Right forelimb (tissue), 1 donor: ENCODE data around the gene ZNF136.

Experiments
- DNase-seq: peaks from one replicate; pipeline ENCODE4 v3.0.0-alpha.2; 2018

The ZNF136 gene

DNA sequence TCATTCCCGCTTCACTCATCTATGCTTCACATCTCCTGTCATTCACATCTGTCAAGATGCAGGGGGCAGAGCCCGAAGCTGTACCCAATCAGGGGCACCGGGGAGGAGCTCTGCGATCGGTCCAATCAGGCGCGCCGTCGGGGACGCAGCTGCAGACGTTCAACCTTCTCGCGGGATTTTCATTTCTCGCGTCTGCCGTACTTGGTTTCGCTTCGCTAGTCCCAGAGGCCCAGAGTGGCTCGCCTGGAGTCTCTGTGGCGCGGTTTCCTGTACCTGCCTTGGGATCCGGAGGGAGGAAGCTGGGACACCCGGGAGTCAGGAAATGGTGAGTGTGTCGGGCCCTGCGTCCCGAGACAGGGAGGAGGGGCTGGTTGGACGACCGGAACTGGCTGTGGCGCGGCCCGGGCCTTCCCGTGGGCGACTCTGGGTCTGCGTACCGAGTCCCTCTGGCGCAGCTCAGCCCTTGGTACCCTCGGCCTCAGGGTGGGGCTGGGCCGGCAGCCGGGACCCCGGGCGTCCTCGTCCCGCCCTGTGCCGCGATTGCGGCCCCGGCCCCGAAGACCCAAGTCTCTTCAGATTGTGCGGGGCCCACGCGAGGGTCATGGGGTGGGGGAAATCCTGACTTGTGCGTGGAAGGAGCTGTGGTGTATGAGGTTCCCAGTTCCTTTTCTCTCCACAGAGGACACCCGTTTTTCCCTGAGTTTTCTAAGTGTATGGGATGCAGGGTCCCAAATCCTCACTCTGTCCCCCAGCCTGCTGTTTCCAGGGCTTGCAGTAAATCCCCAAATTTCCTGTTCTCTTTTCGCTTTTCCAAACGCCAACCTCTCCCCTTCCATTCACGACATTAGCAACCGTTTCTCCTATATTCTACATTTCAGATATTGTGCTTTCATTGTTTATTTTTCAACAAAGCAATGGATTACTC, at the start of gene ZNF136:
ZNF136 (plus strand) TSS at position 215 of the 925 bp plus-strand sequence; CDS start at position 323, 108 bp downstream.
- peak; percentile 95 for DNase-seq

DNA sequence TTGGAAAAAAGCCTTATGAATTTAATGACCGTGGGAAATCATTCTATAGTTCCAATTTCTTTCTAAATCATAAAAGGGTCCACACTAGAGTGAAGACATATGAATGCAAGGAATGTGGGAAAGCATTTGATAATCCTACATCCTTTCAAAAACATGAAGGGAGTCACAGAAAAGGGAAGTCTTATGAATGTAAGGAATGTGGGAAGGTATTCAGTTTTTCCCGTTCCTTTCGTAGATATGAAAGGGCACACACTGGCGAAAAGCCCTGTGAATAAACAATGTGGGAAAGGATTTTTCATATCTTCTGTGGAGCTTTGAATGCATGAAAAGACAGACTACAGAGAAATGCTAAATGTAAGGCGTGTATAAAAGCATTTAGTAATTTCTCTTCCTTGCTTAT, 49.8 kb upstream of the ZNF136 start:
- no peak for DNase-seq

DNA sequence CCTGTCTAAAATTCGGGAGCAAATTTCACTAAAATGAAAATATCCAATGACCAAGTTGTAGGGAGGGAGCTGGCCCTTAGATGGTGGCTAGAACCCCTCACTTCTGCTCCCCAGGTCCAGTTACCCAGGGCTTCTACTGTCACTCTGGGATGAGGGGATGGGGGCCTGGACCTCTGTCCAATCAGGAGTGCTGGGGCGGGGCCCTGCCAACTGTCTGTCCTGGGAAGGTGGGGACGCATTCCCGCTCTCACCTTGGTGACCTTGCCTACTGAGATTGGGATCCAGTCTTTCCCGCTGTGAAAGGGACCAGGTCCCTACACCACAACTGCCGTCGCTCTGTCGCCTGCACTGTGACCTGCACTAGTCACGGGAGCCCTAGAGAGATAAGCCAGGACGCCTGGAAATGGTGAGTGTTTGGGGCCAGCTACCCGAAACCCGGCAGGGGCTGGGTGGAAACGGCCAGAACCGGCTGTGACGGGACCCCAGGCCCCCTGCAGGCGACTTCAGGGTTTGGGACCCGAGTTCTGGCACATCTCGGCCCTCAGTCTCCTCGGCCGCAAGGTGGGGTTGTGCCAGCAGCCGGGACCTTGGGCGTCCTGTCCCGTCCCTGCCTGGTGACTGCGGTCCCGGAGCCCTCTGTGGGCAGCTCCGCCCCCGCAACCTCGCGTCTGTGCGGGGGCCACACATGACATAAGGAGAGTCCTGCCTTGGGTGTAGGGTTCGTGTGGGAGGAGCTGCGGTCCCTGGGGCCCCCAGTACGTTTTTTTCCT, 45.5 kb upstream of the ZNF136 start:
- DNase-seq = no peak

DNA sequence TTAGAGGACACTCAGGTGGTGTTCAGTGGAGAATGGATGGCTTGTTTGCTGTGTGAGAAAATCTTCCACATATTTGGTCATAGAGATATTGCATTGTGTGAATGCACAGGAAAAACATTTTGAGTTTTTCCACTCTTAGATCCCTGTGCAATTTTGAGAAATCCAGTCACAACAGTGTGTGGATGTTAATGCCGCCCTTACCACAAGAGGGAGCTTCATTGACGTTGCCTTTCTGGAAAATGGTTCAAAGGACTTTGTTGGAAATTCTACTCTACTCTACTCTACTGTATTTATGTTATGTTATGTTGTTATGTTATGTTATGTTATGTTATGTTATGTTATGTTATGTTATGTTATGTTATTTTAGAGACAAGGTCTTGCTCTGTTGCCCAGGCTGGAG, 36.2 kb upstream of the ZNF136 start:
- no peak for DNase-seq

DNA sequence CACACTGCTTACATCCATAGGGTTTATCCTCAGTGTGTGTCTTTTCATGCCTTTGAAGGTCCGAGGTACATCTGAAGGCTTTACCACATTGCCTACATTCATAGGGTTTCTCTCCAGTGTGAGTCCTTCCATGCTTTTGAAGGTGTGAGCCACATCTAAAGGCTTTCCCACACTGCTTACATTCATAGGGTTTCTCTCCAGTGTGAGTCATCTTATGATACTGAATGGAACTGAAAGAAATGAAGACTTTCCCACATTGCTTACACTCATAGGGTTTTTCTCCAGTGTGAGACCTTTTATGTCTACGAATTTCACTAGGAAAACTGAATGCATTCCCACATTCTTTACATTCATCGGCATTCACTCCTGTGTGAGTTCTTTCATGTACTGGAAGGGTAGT, 29.8 kb upstream of the ZNF136 start:
- no peak for DNase-seq

DNA sequence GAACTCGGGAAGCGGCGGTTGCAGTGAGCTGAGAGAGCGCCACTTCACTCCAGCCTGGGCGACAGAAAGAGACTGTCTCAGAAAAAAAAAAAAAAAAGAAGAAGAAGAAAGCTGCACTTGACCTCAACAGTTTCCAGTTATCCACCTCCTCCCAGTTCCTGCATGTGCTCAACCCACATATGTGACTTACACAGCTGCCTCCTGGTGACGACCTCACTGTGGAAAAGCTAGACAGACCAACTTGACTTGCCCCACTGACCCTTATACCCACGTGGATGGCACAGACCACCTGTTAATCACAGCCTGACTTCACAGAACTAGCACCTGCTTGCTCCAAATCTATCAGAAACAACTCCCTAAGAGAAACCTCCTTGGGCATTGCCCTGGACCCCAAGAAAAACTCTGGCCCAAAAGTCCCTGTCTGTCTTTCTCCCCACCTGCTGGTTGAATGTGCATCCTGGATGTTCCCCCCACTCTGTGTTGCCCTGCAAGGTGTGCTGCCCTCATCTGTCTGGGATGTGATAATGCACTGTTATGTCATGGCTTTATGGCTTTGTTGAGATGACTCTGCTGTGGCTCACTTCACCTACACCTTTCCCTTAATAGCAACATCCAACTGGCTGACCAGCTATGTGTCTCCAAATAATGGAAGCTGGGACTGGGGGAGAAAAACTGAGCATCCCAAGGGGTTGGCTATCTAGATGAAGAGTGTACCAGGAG, 25.5 kb upstream of the ZNF136 start:
- DNase-seq = no peak

DNA sequence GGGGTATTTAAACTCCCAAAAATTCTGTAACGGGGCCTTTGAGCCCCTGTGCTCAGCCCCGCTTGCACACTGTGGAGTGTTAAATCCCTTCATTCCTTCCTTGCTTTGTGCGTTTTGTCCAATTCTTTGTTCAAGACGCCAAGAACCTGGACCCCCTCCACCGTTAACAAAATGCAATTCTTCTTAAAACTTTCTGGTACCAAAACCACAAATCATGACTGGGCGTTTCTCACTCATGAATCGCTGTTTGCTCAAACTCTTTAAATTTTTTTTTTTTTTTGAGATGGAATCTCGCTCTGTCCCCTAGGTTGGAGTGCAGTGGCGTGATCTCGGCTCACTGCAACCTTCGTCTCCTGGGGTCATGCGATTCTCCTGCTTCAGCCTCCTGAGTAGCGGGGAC, 23.6 kb upstream of the ZNF136 start:
- DNase-seq = no peak

DNA sequence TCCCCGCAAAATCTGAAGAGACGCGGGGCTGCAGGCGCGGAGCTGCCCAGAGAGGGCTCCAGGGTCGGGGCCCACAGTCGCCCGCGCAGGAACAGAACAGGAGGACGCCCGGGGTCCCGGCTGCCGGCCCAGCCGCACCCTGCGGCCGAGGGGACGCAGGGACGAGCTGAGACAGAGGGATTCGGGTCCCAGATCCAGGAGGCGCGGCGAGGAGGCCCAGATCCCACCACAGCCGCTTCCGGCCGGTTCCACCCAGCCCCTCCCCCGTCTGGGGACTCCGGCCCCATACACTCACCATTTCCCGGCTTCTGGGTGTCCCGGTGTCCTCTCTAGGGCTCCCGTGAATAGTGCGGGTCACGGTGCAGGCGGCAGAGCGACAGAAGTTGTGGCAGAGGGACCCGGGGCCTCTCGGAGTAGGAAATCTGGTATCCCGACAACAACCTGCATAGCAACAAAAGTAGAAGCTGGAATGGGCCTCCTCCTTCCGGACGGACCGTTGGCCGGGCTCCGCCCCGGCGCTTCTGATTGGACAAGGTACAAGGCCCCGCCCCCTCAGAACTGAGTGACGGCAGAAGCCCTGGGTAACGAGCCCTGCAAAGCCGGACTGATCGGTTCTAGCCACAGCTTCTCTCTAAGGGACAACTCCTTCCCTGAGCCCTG, 22.9 kb upstream of the ZNF136 start, which contains the start of gene ZNF20:
ZNF20 (minus strand) TSS at position 466 of the 660 bp plus-strand sequence; CDS start at position 298, 168 bp downstream.
- peak; percentile 96 for DNase-seq

DNA sequence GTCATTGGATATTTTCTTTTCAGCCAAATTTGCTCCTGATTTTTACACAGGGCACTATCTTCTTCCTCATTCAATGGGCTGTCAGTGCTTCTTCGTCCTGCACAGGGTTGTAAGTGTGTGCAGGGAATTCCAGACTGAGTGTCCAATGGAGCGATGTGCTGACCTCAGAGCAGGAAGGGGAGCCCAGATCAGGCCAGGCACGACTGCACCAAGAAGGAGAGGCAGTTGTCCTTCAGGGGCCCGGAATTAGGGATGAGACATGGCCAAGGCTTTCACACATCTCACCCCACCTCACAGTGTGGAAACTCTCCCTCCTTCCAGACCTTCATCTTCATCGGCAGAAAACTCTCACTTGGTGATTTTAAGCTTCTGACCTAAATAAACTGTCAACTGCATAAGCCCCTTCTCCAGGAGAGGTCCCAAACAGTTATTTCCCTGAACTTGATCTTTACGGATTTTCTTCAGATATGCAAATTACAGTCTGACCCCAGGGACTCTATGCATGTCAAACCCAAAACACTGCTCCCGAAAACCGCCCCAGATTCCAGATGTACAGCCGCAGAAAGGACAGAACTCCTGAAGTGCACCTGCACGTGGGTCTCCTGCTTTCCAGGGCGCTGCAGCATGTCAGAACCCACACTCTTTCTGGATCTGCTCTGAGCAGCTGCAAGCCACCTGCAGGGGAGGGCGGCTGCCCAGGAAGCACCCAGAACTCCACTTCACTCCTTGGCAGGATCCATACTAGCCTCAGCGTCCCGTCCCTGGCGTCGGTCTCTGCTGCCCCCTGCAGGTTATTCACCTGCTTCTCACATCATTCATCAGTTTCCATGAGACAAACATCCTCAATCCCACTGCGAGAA, 22.1 kb upstream of the ZNF136 start:
- peak; percentile 93 for DNase-seq

DNA sequence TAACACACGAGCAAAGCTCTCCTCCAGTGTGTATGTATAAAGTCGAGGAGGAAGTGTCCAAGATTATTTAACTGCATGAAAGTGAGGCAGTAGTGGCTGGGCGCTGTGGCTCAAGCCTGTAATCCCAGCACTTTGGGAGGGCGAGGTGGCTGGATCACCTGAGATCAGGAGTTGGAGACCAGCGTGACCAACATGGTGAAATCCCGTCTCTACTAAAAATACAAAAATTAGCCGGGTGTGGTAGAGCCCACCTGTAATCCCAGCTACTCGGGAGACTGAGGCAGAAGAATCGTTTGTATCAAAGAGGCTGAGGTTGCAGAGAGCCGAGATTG, 21.5 kb upstream of the ZNF136 start:
- no peak for DNase-seq

DNA sequence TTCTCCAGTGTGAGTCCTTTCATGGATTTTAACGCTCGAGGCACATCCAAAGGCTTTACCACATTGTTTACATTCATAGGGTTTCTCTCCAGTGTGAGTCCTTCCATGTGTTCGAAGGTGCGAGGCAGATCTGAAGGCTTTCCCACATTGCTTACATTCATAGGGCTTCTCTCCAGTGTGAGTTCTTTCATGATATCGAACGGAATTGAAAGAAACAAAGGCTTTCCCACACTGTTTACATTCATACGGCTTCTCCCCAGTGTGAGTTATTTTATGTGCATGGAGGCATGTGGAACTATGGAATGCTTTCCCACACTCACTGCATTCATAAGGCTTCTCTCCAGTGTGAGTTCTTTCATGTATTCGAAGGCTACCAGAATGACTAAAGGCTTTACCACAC, 17.5 kb upstream of the ZNF136 start:
- no peak for DNase-seq

DNA sequence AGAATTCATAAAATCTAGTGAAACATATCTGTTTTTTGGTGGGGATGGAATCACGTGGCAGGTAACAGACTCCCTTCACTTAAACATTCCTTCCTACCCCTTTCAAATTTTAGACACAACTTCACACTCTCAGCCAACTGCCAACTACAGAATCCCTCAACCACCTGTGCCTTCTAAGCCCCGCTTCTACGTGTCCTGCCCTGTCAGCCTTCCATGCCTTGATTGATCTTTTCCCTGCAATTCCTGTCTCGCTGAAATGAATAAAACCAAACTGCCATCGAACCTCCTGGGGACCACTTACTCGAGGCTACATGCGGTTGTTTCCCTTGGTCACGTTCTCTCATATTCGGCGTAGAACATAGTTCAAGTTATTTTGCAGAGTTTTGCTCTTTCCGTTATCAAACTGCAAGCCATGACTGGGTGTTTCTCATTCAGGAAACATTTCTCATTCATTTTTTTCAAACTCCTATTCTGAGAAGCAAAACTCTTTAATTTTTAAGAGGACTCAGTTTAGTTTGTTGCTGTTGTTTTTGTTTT, 7.5 kb upstream of the ZNF136 start:
- DNase-seq = no peak

DNA sequence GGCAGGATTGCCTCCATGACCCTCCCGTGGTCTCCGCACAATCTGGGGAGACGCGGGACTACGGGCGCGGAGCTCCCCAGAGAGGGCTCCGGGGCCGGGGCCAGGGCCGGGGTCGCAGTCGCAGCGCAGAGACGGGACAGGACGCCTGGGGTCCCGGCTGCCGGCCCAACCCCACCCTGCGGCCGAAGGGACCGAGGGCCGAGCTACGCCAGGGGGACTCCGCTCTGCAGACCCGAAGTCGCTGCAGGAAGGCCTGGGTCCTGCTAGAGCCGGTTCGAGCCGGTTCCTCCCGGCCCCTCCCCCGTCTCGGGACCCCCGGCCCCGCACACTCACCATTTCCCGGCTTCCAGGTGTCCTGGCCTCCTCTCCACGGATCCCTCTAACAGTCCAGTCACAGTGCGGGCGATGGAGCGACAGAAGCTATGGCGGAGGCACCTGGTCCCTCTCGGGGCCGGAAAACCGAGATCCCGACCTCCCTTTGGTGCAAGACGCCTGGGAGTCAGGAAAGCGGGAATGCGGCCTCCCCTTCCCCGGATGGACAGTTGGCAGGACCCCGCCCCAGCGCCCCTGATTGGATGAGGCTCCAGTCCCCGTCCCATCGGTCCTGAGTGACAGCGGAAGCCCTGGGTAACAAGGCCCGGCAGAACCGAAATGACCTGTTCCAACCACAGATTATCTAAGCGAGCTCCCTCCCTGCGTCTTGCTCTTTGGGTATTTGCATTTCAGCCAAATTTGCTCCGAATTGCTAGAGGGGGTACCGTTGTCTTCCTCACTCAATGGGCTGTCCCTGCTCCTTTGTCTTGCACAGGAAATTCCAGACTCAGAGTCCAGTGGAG, 6.5 kb upstream of the ZNF136 start, which contains the start of gene ZNF625:
ZNF625 (minus strand) TSS at position 512 of the 836 bp plus-strand sequence; CDS start at position 336, 176 bp downstream.
- DNase-seq = peak; percentile 91

DNA sequence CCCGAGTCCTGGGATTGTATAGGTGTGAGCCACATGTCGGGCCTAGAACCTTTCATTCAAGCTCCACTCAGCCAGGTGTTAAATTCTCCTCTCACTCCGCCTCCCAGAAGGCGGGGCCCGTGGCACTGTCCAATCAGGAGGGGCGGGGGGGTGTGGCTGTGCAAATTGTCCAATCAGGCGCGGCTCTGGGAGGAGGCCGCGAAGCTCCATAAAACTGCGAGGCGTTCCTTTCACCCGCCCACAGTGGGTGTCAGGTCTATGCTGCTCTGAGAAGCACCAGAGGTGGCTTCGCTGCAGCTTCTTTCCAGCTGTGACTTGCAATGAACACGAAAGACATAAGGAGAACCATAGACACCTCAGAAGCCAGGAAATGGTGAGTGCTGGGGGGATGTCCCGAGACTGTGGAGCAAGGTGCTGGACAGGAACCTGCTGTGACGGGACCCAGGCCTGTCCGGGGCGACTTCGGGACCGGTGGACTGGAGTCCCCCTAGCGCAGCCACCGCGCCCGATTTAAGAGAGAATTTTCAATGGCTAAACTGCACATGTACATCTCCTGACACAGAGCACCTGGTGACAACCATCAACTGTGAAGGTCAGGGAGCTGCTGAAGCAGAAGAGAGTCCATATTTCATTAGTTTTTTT, 3.0 kb upstream of the ZNF136 start:
- DNase-seq = no peak

DNA sequence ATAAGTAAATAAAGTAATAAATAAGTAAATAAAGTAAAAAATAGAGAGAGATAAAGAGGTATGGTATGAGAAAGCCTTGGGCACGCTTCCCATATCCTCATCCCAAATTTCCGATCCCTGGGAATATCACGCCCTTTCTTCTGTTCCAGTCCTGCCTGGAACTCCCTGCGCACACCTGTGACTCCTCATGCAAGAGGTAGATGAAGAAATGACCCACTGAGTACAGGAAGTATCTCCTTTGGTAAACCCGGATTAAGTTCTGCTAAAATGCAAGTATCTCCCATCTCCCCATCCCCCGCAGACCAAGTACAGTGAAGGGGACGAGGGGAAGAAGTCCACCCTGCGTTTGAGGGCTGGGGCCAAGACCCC, 399 bp upstream of the ZNF136 start:
- no peak for DNase-seq

DNA sequence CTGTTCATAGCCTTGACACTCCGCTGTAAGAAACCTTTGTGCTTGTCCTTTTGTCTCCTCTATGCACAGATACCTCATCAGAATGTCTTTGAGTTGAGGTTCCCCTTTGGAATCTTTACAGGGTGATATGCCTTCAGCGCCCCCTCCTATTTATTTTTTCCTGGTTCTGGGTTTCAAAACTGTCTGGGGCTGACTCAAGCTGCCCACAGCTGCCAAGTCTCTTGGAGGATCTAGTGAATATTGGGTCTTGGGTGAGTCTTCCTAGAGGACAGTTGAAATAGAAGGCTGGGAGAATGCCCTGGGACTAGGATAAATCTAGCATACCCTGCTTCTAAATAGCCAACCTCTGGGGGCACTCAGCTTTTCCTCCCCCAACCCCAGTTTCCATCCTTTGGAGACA, 930 bp downstream of the ZNF136 start:
- DNase-seq = no peak

DNA sequence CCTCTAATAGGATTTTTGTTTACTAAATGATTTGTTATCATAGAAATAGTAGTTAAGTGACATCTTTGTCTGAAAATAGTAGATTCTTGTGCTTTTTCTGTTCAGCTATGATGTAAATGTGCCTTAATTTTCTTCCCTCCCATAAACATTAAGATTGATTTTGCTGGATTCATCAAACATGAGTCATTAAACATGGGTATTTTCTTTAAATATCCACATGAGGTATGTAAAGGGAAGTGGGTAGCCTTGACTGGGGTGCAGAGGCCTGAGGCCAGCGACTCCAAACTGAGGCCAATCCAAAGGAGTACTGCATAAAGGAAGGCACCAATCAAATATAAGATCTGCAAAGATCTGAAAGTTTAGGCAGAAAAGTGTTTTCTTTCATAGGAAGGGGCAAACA, 3.7 kb downstream of the ZNF136 start:
- DNase-seq = no peak

DNA sequence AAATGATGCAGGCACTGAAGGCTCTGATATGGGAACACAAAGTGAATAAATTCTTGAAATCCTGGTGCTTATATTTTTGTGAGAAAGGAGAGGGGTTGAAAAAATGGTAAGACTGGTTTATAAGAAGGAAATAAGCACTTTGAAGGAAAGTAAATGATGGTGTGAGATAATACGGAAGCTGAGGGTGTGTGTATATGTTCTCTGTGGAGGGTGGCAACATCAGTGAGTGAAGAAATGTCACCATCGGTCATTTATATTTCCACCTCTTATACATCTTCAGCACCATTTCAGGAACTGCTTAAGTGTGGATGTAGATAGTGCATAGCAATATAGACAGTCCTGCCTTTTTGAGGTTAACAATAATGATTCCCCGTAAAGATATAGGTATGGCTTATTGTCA, 17.5 kb downstream of the ZNF136 start:
- no peak for DNase-seq

DNA sequence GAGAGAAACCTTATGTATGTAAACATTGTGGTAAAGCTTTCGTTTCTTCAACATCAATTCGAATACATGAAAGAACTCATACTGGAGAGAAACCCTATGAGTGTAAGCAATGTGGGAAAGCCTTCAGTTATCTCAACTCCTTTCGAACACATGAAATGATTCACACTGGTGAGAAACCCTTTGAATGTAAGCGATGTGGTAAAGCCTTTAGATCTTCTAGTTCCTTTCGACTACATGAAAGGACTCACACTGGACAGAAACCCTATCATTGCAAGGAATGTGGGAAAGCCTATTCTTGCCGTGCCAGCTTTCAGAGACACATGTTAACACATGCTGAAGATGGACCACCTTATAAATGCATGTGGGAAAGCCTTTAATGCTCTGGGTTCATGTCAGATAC, 24.7 kb downstream of the ZNF136 start:
- no peak for DNase-seq
